CD4-positive, alpha-beta T cell treated with Interleukin-21 for 1 hour (primary cell): ENCODE measurements around the gene FBXL2.
"Not testable (repeated sequence)": the region's sequence is repeated elsewhere in the genome, so short reads cannot be mapped to it uniquely, and the experiment has no call there.

Source experiments
- DNase-seq: peaks from one replicate; pipeline ENCODE4 v3.0.0-alpha.2; 2020

FBXL2 gene

DNA sequence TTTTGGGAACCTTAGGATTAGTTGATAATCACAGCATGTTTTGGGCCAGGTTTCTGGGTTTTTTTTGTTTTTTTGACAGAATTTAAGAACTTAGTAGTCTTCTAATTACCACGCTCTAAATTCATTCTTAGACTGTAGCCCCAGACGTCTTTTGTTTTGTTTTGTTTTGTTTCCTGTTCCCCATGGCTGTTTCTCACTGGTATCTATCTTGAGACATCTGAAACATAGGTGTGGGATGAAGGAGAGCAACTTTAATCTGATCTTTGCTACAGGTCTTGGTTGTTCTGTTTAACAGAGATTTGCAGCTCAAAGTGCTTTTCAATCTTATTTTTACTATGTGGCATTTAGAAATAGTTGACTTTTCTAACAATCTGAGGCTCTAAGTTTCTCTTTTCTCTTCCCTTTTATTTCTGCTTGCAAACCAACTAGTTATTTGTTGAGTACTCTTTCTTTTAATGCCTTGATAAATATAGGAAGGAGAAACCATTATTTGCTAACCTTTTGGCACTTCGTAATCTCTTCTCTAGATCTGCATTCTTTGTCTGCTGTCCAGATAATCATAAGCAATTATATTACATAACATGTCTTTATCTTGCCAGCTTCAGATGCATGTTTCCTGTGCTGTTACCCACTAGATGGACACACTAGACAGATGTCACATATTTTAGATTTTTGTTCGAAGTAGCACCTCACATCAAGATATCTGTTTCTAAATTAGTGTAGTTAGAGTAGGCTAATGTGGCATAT is 40.9 kb downstream of the FBXL2 start:
- DNase-seq = no peak

DNA sequence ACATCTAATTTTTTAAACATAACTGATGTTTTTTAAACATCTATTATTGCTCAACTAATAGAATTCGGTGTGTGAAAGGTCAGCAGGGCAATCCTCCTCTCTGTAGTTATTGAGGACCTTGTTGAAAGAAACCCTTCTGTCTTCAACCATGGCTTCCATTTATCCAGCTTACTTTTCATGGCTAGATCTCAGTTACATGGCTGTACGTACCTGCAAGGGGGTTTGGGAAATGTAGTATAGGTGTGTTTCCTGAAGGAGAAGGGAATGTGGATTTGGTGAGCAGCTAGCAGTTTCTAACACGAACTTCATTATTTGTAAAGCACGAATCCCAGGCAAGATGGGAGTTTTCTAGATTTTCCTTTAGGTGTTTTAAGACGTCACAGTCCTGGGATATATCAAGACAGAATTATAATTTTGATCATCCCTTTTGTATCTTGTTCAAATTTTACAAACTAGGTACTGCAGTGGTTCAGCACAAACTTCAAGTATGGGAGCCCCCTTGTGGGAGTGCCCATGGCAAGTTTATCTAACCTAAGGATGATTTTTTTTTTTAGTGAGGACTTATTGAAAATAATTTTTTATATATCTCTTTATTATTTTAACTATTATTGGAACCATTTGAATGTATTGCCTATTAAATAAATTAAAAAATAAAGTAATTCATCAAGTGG is 41.6 kb downstream of the FBXL2 start:
- DNase-seq = no peak

- no peak for DNase-seq
These were observed 45.2 kb downstream of the FBXL2 start for GRCh38 chr3:33322412-33322811.

- DNase-seq = no peak
These were observed 54.2 kb downstream of the FBXL2 start for GRCh38 chr3:33331414-33331813.

GRCh38 chr3:33334364-33334763 is 57.1 kb downstream of the FBXL2 start:
- no peak for DNase-seq

GRCh38 chr3:33338936-33339465 is 61.8 kb downstream of the FBXL2 start:
- not testable (repeated sequence) for DNase-seq

GRCh38 chr3:33339758-33340157 is 62.5 kb downstream of the FBXL2 start:
- no peak for DNase-seq

DNA sequence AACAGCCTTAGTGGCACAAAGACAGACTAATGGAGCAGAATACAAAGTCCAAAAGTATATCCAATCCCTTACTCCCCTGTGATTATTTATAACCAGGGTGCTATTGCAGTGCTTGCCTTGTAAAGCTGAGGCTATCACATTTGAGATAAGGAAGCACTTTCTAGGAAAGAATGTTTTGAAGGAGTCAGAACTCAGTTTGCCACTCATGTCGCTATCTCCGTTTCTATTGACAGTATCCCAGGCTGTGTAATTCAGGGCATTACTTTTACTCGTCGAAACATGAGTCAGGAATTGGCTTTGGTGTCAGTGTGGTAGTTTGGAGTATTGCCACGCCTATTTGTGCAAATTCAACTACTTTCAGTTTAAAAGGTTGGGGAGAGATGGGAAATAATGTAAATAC is 78.4 kb downstream of the FBXL2 start:
- DNase-seq = no peak

DNA sequence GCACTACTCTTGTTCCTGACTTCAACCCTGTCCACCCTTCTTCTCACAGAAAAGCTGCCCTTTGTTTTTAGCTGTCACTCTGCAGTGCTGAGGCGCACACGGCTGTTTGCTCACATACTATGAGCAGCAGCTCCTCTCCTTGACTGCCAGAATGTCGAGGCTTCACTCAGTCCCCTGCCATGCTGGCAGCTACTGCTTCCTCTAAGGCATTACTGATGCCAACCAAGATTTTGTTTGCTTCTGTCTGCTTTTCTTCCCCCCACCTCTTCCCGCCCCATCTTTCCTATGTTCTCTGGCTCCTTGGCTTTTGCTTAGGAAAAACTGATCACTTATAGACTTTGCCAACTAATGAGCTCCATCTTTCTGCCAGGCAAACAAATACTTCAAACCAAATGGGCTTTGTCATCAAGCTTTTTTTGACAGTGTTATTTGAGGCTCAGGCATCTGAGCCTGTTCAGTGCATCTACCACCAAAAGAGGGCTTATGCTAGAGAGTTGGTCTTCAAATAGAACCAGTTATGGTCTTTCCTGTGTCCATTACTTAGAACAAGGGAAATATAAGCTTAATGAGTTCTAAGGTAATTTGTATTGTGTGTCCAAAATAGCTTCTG is 81.0 kb downstream of the FBXL2 start:
- no peak for DNase-seq

- no peak for DNase-seq
These were observed 83.0 kb downstream of the FBXL2 start for GRCh38 chr3:33360136-33360825.

DNA sequence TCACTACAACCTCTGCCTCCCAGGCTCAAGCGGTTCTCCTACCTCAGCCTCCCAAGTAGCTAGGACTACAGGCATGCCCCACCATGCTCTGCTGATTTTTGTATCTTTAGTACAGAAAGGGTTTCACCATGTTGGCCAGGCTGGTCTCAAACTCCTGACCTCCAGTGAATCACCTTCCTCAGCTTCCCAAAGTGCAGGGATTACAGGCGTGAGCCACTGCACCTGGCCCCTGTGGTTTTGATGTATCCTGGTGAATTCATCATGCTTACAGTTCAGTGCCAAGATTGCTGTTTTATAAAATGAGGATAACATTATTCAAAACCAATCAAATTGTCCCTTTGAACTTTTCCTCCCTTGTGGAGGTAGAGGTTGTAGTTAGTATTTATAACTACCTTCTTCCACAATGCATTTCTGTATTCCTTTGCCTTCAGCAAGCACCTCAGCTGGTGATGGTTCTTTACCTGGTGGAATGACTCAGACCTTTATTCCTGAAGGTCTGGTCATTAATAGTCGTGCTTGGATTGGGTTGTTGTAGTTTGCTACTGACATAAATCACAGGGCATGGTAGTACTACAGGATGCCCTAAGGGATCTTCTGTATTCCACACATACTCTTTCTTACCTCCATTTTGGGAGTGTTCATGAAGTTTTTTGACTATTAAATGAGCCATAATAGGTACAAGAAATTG is 86.0 kb downstream of the FBXL2 start:
- no peak for DNase-seq

- no peak for DNase-seq
These were observed 86.8 kb downstream of the FBXL2 start for GRCh38 chr3:33364060-33364459.

- no peak for DNase-seq
These were observed 87.4 kb downstream of the FBXL2 start for GRCh38 chr3:33364531-33365128.

- DNase-seq = peak; percentile 56
These were observed 95.2 kb downstream of the FBXL2 start for GRCh38 chr3:33372218-33373081.

DNA sequence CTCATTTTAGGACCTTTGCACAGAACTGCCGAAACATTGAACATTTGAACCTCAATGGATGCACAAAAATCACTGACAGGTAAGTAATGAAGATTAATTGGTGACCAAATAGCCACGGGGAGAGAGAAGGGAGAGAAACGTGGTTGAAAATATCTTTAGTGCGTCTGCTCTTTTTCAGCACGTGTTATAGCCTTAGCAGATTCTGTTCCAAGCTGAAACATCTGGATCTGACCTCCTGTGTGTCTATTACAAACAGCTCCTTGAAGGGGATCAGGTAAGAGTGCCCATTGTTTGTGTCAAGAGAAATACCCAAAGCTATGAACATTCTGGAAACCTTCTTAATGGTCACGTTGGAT is 95.8 kb downstream of the FBXL2 start:
- no peak for DNase-seq

GRCh38 chr3:33377489-33377888 is 100.2 kb downstream of the FBXL2 start:
- DNase-seq = no peak

GRCh38 chr3:33377931-33378330 is 100.7 kb downstream of the FBXL2 start:
- DNase-seq = no peak

GRCh38 chr3:33380653-33381052 is 103.4 kb downstream of the FBXL2 start:
- no peak for DNase-seq

DNA sequence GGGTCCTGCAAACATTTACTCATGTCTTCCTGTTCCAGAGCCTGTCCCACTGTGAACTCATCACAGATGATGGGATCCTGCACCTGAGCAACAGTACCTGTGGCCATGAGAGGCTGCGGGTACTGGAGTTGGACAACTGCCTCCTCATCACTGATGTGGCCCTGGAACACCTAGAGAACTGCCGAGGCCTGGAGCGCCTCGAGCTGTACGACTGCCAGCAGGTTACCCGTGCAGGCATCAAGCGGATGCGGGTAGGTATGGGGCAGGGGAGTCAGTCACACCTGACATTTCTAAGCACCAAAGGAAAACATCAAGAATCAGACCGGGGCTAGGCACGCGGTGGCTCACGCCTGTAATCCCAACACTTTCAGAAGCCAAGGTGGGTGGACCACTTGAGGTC is 106.7 kb downstream of the FBXL2 start:
- DNase-seq = no peak

- DNase-seq = peak; percentile 15
These were observed 108.2 kb downstream of the FBXL2 start for GRCh38 chr3:33385423-33385822.

DNA sequence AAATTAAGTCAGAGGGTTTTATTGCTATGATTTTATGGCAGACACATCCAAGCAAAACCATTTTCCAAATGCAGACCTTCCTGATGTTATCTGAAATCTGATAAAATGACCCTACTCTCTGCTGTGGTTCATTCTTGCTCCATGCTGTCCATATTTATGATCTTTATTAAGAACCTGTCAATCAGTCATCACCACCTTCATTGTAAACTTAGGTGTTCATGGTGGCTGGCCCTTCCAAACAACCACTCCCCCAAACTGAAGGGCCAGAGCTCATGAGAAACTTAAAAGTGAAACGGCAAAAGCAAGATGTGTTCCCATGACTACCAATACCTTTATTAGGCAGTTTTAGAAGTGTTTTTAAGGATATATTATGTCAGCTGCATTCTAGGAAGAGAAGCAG is 109.4 kb downstream of the FBXL2 start:
- DNase-seq = no peak
